Activated CD8-positive, alpha-beta memory T cell treated with anti-CD3 and anti-CD28 coated beads, Interleukin-2, amount 50 U/mL, for 24 hours (primary cell): Measurements from ENCODE around the gene QKI.

ENCODE experiments used
- DNase-seq: peaks from one replicate; pipeline ENCODE4 v3.0.0-alpha.2; 2020; ENCODE audit errors: extremely low read depth

The QKI gene

DNA sequence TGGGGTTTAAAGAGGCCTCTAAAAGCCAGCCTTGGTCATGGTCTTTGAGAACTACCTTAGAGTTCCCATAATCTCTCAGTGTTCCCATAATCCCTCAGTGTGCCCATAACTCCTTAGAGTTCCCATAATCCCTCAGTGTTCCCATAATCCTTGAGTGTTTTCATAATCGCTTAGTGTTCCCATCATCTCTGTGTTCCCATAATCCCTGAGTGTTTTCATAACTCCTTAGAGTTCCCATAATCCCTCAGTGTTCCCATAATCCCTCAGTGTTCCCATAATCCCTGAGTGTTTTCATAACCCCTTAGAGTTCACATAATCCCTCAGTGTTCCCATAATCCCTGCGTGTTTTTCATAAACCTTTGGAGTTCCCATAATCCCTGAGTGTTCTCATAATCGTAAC is 199.2 kb downstream of the QKI start:
- no peak for DNase-seq

DNA sequence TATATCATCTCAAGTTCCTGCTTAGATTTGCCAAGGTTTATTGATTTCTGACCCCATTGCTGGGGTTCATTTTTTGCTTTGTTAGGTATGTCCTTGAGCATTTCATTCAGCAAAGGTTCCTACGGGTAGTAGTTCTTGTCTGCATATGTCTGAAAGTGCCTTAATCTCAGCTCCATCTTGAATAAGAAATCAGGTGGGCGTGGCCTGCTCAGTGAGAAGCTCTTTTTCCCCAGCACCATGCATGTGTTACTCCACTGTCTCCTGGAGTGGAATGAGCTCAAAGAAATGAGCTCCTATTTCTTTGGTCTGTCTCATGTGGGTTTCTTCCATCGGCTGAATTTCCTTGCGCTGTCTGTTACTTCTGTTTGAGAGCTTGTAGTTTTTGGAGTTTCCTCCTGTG is 201.9 kb downstream of the QKI start:
- no peak for DNase-seq

DNA sequence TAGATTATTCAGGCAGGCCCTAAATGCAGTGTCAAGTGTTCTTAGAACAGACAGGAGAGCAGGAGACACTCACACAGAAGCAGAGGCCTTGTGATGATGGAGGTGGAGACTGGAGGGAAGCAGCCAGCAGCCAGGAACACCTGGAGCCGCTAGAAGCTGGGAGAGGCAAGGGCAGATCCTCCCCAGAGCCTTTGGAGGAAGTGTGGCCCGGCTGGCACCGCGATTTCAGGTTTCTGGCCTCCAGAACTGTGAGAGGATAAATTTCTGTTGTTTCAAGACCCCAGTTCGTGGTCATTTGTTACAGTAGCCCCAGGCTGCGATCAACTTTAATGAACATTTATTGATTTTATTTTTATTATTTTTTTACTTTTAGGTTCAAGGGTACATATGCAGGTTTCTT is 203.0 kb downstream of the QKI start:
- no peak for DNase-seq

DNA sequence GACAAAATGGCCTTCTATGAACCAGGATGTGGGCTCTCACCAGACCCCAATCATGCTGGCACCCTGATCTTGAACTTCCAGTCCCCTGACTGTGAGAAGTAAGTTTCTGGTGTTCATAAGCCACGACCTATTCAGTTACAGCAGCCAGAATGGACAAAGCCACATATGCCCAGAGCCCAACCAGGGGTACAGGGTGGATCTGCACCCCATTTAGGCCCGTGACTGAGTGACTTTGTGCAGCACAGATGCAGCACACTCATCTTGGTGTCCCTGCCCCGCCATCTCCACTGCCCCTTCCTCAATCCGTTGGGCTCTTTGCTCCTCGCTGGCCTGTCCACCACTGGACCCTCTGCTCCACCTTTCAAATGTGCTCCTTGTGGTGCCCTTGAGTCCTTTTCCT is 205.6 kb downstream of the QKI start:
- DNase-seq, result no peak

DNA sequence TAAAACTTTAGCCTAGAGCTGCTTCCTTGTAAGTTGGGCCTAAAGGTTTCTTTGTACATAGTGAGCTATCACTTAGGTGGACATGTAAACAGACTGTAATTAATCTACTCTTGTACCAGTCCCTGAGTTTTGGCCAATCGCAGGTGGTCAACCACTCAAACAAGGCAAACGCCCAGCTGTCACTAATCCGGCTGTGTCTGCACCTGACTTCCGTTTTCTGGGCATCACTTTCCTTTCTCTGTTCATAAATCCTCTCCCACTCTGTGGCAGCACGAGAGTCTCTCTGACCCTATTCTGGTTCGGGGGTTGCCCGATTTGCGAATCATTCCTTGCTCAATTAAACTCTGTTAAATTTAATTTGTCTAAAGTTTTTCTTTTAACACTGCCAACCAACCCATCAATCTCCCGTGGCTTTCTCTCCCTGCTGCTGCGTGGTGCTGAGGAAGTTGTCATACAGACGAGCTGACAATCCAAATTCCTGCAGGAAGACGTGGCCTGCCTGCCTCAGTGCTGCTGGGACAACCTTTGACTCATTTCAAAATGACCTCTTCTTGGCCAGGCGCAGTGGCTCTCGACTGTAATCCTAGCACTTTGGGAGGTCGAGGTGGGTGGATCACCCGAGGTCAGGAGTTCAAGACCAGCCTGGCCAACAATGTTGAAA is 206.3 kb downstream of the QKI start:
- DNase-seq, result no peak

DNA sequence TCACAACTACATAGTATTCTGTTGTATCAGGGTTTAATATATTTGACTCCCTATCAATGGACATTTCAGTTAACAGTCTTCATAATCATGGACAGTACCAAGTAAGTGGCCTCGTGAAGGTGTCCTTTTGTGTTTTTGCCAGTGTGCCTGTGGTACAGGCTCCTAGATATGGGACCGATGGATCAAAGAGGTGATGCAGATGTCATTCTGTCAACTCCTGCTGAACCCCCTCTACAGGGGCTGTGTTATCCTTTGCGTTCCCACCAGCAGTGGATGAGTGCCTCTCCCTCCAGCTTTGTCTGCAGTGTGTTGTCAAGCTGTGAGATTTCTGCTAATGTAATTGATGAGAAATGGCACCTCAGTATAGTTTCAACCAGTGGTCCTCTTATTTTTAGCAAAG is 210.7 kb downstream of the QKI start:
- no peak for DNase-seq

DNA sequence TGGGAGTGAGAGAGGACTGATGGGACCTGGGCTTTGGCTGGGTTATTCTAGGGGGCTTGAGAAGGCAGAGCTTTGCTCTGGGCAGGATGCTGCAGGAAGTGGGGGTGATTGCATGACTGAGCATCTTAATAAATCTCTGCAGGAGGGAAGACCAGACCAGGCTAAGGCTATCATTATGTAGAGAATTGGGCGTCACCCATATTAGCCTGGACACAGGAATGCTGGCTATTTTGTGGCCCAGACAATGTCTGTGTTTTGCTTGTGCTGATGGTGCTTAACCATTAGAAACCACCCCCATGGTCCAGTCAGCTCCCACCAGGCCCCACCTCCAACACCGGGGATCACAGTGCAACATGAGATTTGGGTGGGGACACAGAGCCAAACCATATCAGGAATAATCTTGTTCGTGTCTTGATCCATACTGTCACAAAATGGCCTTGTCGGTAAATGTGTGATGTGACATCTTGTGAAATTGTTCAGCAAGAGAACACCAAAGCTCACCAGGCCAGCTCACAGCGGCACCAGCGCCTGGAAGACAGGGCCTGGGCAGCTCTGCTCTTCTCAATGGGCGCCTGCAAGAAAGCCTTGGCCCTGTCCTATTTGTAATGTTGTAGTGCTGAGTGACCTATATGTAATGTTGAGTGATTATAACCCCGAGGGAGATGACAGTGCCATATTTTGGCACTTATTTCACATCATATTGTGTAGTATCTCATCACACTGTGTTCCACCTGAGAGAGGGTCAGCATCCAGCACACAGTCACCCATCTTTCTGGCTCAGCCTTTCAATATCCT is 211.8 kb downstream of the QKI start:
- DNase-seq, result no peak

DNA sequence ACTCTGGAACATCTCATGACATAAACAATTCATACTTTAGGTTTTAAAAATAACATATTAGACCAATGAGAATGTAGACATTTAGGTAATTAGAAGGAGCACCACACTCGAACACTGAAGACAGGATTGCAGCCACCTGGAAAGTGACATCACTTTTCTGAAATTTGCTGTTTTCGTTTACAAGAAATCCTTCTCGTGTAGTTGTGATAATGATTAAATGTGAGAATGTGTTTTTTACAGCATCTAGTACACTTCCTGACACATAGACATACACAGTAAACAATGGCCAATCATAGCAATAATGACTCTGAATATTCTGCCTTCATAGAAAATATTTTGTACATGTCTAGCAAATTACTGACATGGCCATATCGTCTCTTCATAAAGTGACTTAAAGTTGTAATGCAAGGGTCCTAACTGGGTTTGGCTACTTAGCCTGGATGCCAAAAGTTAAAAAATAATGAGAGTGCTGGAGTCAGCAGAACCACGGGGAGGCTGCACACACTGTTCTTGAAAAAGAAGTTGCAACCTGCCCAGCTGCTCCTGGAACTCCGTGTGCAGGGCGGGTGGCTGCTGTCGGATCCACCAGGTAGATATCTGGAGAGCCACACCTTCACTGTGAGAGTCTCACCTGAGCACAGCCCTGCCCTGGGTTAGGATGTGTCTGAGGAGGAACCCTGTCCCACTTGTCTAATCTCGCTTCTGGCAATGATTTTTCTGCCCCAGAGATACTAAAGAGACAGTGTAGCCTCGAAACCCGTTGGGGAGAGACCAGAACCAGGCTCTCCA is 212.9 kb downstream of the QKI start:
- DNase-seq, result no peak
